A673 (cell line): ENCODE results near the gene DSPP. TPM values are rescaled to one million over a fixed set of nuclear protein-coding genes. Genes with fewer than 3 reads are reported as not detected.

Experiments used
- BruUV-seq: library from RNA; stranded (reverse); fragments of 400-500 nt; replicated peaks from 2 replicates; lab custom pipeline; 2021; lab: Mats Ljungman, UMichigan
- CTCF ChIA-PET: fragments of 300-600 bp; sonication (Branson Sonifier 250); formaldehyde crosslinking; loops from one replicate; lab custom pipeline; 2022; ENCODE audit warnings: antibody characterized with exemption; lab: Charles Lee
- POLR2A ChIA-PET: fragments of 300-600 bp; sonication (Branson Sonifier 250); formaldehyde crosslinking; loops from one replicate; lab custom pipeline; 2022; ENCODE audit warnings: antibody characterized with exemption; ENCODE audit not compliant: low non-redundant PET; lab: Charles Lee
- DNase-seq: peaks from one replicate; pipeline ENCODE4 v3.0.0-alpha.2; 2015; ENCODE audit warnings: low spot score
- H3K27ac ChIP-seq: fragments of 200-600 bp; sonication (generic); 2 replicates; pipeline ENCODE4 v1.5.1; 2016; ENCODE audit warnings: mixed run types, low read depth, mild to moderate bottlenecking, mixed read lengths, antibody characterized with exemption, low read length; ENCODE audit not compliant: poor library complexity, severe bottlenecking
- H3K27me3 ChIP-seq: fragments of 200-600 bp; sonication (generic); replicated peaks from 2 replicates; pipeline ENCODE4 v1.6.1; 2017; ENCODE audit warnings: mixed run types, low read depth, mild to moderate bottlenecking, mixed read lengths, antibody characterized with exemption, low read length; ENCODE audit not compliant: insufficient read depth, poor library complexity
- H3K36me3 ChIP-seq: fragments of 200-600 bp; sonication (generic); 2 replicates; pipeline ENCODE4 v1.6.1; 2016; ENCODE audit warnings: mixed run types, mild to moderate bottlenecking, mixed read lengths, antibody characterized with exemption, low read length; ENCODE audit not compliant: insufficient read depth, poor library complexity, severe bottlenecking
- H3K4me1 ChIP-seq: fragments of 200-600 bp; sonication (generic); 2 replicates; pipeline ENCODE4 v1.6.1; 2017; ENCODE audit warnings: mixed run types, mild to moderate bottlenecking, mixed read lengths, antibody characterized with exemption, low read length; ENCODE audit not compliant: insufficient read depth, poor library complexity, severe bottlenecking
- H3K4me3 ChIP-seq: fragments of 200-600 bp; sonication (generic); 2 replicates; pipeline ENCODE4 v1.5.1; 2016; ENCODE audit warnings: low read depth, mixed run types, mild to moderate bottlenecking, mixed read lengths, low read length; ENCODE audit not compliant: poor library complexity, severe bottlenecking
- H3K9me3 ChIP-seq: fragments of 200-600 bp; sonication (generic); 2 replicates; pipeline ENCODE4 v1.6.1; 2016; ENCODE audit warnings: mixed run types, low read depth, mild to moderate bottlenecking, mixed read lengths, antibody characterized with exemption, low read length; ENCODE audit not compliant: poor library complexity, severe bottlenecking
- EZH2 ChIP-seq: fragments of 200-600 bp; sonication (generic); IDR thresholded peaks from 2 replicates; pipeline ENCODE4 v1.6.1; 2017; ENCODE audit warnings: borderline replicate concordance, low read depth, mild to moderate bottlenecking, mixed read lengths, antibody characterized with exemption, low read length; ENCODE audit not compliant: poor library complexity, severe bottlenecking
- intact Hi-C: fragments of 100-400 bp; cut with micrococcal nuclease; formaldehyde crosslinking; loops from one replicate; pipeline ENCODE4 v1.10.0; 2022; ENCODE audit not compliant: unreplicated experiment
- total RNA-seq: library from RNA; stranded (reverse); gene quantifications from 2 replicates; pipeline ENCODE4 v1.2.3, GENCODE V29; 2021
- TF ChIP-seq, protein P1 (sequence below): fragments of 300-800, 200-600 bp; sonication (generic); conservative IDR thresholded peaks from 2 replicates; pipeline ENCODE4 v1.5.1; 2017; ENCODE audit warnings: low read depth, mild to moderate bottlenecking, antibody characterized with exemption, low read length, moderate library complexity, mixed read lengths

DSPP gene
- total RNA-seq, 1 experiment from 2014 or later, result not detected

DNA sequence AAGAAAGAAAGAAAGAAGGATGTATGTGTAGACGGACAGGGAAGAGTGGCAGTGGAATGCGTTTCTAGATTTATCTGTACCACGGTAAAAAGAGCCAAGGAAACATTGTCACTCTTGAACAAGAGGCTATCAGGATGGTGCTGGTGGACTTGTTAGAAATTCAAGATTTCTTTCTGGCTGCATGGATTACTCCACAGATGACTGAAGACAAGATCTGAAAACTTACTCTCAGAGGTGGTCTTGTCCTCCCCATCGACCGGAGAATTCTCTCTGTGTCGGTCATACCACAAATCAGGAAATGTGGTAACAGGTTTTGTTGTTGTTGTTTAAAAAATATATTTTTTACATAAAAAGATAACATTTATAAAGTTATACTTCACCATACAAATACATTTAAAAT lies 11.8 kb downstream of the DSPP start:
- no peak for DNase-seq
- TF ChIP-seq, protein P1, sequence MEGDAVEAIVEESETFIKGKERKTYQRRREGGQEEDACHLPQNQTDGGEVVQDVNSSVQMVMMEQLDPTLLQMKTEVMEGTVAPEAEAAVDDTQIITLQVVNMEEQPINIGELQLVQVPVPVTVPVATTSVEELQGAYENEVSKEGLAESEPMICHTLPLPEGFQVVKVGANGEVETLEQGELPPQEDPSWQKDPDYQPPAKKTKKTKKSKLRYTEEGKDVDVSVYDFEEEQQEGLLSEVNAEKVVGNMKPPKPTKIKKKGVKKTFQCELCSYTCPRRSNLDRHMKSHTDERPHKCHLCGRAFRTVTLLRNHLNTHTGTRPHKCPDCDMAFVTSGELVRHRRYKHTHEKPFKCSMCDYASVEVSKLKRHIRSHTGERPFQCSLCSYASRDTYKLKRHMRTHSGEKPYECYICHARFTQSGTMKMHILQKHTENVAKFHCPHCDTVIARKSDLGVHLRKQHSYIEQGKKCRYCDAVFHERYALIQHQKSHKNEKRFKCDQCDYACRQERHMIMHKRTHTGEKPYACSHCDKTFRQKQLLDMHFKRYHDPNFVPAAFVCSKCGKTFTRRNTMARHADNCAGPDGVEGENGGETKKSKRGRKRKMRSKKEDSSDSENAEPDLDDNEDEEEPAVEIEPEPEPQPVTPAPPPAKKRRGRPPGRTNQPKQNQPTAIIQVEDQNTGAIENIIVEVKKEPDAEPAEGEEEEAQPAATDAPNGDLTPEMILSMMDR, result no peak
- TF ChIP-seq EZH2, result no peak
- intact Hi-C loops, result no loop called here
- BruUV-seq, result no TSS peak
- POLR2A ChIA-PET, result no interaction called here
- H3K27me3 ChIP-seq, result peaks cover 13% of the 10 kb centered on the region
- H3K36me3 ChIP-seq, result no peaks in the 10 kb centered on the region
- H3K4me3 ChIP-seq, result no peak overlapping the region
- CTCF ChIA-PET, result no interaction called here
- no peak overlapping the region for H3K27ac ChIP-seq
- H3K9me3 ChIP-seq, result no peaks in the 10 kb centered on the region
- H3K4me1 ChIP-seq, result no peaks in the 10 kb centered on the region

DNA sequence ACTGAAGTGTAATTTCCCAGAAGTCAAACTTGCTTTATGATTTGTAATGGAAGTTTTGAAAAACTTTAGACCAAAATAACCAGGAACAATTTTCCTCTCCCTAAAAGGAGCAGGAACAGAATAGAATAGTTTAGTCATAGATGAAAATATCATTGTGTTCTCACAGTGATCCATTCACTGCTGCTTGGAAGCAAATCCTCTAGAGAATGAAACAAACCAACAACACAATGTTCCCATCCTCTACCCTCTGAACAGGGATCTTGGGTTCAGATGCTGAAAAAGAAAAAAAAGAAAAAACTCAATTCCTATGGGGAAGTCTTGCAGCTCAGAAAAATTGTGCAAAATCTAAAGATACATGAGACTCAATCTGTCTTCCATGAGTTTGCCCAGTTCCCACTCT lies 12.2 kb downstream of the DSPP start:
- intact Hi-C loops, result no loop called here
- BruUV-seq, result no TSS peak
- POLR2A ChIA-PET, result no interaction called here
- H3K27ac ChIP-seq, result no peak overlapping the region
- CTCF ChIA-PET, result no interaction called here
- H3K36me3 ChIP-seq, result no peaks in the 10 kb centered on the region
- peaks cover 13% of the 10 kb centered on the region for H3K27me3 ChIP-seq
- no peak for DNase-seq
- no peak overlapping the region for H3K4me3 ChIP-seq
- TF ChIP-seq EZH2, result no peak
- TF ChIP-seq, protein P1, result no peak
- H3K4me1 ChIP-seq, result no peaks in the 10 kb centered on the region
- no peaks in the 10 kb centered on the region for H3K9me3 ChIP-seq

DNA sequence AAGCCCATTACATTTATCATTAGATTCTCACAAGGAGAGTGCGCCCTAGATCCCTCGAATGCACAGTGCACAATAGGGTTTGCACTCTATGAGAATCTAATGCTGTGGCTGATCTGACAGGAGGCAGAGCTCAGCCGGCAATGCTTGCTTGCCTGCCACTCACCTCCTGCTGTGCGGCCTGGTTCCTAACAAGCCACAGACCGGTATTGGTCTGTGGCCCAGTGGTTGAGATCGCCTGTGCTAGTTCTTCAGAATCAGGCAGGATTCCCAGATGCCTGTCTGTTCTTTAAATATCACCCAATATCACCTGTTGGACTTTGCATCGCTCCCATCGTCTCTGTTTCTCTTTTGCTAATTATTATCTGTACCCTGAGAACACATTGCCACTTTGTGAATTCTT lies 14.0 kb downstream of the DSPP start:
- no peak for DNase-seq
- Histone ChIP-seq H3K4me1 (no peaks in the 10 kb centered on the region), H3K36me3 (no peaks in the 10 kb centered on the region), H3K9me3 (no peaks in the 10 kb centered on the region), H3K27me3 (peaks cover 13% of the 10 kb centered on the region), H3K4me3 (no peak overlapping the region), H3K27ac (no peak overlapping the region)
- intact Hi-C loops, result no loop called here
- POLR2A ChIA-PET, result no interaction called here
- CTCF ChIA-PET, result no interaction called here
- BruUV-seq, result no TSS peak
- TF ChIP-seq, protein P1, result no peak
- no peak for TF ChIP-seq EZH2
